NCI-H82 treated with DMSO at 0.1 percent for 48 hours (cell line): ENCODE data around the gene RHBDD1.
A peak's percentile ranks its signal among the peaks of the same experiment; 100 is the strongest.

Source experiments
- DNase-seq: peaks from one replicate; lab custom pipeline; 2025; ENCODE audit not compliant: unreplicated experiment; lab: John Stamatoyannopoulos, UW

Gene RHBDD1

DNA sequence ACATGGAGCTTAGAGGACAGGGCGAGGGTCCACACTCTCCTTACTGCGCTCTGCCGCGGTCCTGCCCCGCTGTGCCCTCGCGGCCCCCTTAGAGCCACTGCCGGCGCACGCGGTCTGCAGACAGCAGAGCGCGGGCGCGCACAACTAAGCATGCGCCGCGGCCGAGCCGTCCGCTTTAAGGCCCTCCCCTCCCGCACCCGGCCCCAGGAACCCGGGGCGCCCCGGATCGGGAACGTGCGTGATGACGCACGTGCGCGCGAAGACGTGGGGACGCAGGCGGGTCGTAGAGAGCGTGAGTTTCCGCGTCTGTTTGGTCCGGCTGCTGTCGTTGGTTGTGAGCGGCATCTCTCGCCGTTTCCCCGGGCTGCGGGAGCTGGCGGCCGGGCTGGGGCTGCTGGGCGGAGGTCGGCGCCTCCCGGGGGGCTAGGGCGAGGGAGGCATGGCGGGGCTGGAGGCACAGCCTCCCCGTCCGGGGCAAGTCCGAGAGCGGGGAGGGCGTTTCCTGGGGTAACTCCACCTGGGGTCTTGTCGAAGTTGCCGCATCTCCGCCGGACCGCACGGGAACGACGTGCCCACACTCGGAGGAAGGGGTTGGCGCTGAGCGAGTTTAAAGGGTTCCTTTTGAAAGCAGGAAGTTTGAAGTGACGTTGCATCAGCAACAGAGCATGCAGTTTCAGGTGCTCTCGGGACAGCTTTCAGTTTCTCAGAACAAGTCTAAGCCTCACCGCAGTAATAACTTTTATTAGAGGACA lies at the start of gene RHBDD1:
RHBDD1 (plus strand) TSS at position 259 of the 752 bp plus-strand sequence. CDS start 28,640 bp downstream, outside the sequence.
- peak; percentile 73 for DNase-seq

DNA sequence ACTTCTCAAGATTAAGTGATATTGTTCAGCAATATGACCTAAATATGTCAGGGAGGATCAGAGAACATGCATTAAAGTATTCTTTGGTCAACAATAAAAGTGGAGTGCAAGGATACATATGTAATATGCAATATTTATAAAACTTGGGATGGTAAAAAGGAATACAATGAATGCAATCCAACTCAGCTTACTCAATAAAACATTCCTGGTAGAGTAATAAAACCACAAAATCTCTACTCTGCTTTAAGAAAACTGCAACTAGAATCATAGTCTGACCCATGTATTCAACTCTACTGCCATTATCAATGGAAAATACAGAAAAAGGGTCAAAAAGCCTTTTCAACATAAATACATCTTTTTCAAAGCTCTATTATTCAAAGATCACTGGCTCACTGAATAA lies 47.8 kb upstream of the RHBDD1 start:
- DNase-seq, result no peak

DNA sequence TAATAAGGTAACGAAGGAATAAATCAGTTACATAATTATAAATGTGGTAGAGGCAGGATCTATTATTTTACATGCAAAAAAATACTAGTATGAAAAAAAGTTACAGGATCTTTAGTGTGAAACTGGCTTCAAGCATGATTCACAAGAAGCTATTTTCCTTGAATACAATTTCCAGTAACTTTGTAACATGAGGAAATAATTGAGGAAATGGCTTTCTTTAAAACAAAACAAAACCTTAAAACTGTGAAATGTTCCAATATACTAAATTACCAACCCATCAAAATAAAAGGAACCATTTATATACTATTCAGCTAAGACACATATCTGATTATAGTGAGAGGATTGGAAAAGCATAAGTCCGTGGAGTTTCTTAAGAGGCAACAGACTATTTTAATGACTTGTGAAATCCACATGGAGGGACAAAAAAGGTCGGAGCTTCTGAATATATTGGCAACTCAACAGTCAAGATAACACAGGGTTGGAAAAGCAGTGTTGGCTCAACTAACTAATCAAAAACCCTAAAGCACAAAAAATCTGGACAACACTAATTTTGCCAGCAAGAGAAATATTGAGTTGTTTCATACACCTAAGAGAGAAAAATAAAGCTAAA lies 46.9 kb upstream of the RHBDD1 start:
- no peak for DNase-seq

- no peak for DNase-seq
These were observed 45.8 kb upstream of the RHBDD1 start for GRCh38 chr2:226790011-226790410.

DNA sequence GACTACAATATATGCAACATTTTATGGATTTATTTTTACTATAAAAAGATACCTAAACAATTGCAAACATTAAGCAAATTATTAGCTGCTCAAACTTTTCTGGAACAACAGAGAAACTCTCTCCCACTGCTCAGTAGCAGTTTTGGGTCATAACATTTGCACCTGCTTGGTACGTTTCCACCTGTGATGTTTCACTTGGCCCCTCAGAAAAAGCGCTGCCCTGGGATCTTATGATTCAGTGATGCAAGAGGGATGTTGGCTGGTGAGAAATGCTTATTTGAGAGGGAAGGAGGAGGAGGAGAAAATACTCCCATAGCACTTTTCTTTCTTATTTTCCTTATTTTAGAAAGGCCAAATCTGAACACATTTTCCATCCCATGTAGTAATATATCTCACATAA lies 45.4 kb upstream of the RHBDD1 start:
- no peak for DNase-seq

DNA sequence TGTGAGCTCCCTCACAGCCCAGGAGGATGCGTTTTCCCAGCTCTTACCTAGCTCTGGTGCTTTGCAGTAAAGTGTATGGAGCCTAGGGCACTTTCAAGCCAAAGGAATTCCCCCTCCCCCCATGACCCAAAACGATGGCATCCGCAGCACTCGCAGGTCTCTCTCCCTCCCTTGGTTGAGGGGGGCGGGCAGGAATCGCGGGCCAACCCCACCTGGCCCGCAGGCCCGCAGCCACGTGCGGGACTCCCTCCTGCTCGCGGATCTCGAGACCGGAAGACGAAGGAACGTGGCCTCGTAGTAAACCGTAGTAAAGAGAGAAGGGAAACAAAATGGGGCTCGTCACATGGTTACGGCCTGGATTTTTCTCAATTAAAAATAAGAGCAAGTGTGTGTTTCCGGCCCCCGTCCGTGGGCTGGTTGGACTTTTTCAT lies 44.8 kb upstream of the RHBDD1 start:
- no peak for DNase-seq

- peak; percentile 60 for DNase-seq
These were observed 44.3 kb upstream of the RHBDD1 start for GRCh38 chr2:226791487-226792081.

GRCh38 chr2:226792155-226792881 lies 43.5 kb upstream of the RHBDD1 start:
- DNase-seq, result peak; percentile 43

DNA sequence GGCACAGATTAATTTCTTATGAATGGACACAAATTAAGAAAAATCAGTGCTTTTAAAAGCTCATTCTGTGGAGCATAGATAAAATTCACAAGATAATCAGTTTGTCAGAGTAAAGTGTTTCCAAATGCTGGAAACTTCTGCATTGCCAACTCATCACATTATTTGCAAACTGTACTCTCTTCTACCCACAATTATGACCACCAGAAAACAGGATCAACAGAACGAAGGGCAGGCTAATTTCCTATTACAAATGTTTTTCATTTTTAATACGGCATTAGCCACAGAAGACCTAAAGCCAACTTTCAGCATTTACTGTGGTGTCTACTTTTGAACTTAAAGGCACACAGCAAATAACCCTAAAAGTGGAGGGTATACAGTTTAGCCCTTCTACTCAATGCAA lies 42.2 kb upstream of the RHBDD1 start:
- no peak for DNase-seq

- no peak for DNase-seq
These were observed 41.6 kb upstream of the RHBDD1 start for GRCh38 chr2:226794196-226794661.

GRCh38 chr2:226794751-226795171 lies 41.1 kb upstream of the RHBDD1 start:
- DNase-seq, result peak; percentile 44

GRCh38 chr2:226795281-226796011 lies 40.4 kb upstream of the RHBDD1 start:
- no peak for DNase-seq

- no peak for DNase-seq
These were observed 39.6 kb upstream of the RHBDD1 start for GRCh38 chr2:226796012-226796839.

DNA sequence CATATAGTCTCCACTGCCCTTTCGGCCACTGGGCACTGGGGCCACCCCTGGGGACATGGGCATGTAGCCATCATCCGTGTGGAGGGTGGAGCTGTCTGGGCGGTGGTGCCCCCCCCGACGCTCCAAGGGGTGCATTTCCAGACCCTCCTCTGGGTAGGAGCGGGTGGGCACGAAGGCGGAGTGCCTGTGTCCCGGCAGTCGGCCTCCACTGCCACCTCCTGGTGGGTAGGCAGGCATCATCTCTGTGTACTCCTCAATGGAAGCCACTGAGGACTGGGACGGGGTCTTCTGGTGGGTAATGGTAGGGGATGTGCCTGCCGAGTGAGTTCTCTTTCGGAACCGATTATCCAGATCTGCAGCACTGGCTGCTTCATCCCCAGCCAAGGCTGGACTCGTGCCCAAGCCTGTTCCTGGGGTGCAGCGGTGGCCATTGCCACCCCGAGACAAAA lies 39.0 kb upstream of the RHBDD1 start:
- DNase-seq, result no peak

GRCh38 chr2:226797289-226797988 lies 38.4 kb upstream of the RHBDD1 start:
- no peak for DNase-seq

DNA sequence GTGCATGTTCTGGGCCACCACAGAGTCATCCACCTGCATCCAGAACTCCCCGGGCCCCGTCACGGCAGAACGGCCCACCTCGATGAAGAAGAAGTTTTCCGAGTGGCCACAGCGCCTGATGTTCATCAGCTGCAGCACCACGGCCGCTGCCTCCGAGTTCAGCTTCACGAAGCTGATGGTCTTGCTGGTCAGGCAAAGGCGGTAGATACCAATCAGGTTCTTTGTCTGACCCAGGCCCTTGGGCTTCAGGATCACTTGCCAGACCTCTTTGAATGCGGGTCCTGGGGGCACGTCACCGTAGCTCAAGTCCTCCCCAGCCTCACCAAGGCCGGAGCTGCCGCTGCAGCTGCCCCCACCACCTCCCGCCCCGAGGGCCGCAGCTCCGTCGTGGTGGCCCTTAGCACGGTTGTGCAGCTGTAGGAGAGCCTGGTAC lies 37.8 kb upstream of the RHBDD1 start:
- DNase-seq, result no peak

- DNase-seq, result no peak
These were observed 37.2 kb upstream of the RHBDD1 start for GRCh38 chr2:226798422-226799210.

- peak; percentile 55 for DNase-seq
These were observed 36.5 kb upstream of the RHBDD1 start, which contains the start of gene IRS1 for GRCh38 chr2:226799211-226799975. TSS of gene IRS1 (minus strand) at chr2:226799820. CDS start at chr2:226798738, 1,082 bp downstream.
